CD14-positive monocyte (primary cell): ENCODE measurements around the gene TMEM178B. TPM values are rescaled to one million over a fixed set of nuclear protein-coding genes. Genes with fewer than 3 reads are reported as not detected.

Experiments used
- DNase-seq, 3 donors: peaks; one replicate each; pipeline ENCODE4 v3.0.0-alpha.2; 2011 to 2022
- H2AFZ ChIP-seq: 2 replicates; pipeline ENCODE4 v1.6.0; 2012; ENCODE audit warnings: mild to moderate bottlenecking, low read depth, low read length, inconsistent platforms; ENCODE audit not compliant: insufficient read depth, poor library complexity, severe bottlenecking
- H3K27ac ChIP-seq, 2 donors: 1 replicate in 1 of 2; 2 replicates in 1 of 2; pipeline ENCODE4 v1.5.1; 2012 to 2013; ENCODE audit warnings: low read length in 2 of 2, control low read depth in 1 of 2, inconsistent platforms in 1 of 2, low read depth in 1 of 2, mild to moderate bottlenecking in 1 of 2
- H3K27me3 ChIP-seq, 2 donors: one replicate each; pipeline versions ENCODE4 v1.6.0 to v1.6.1; 2011 to 2013; ENCODE audit warnings: low read length in 2 of 2; ENCODE audit not compliant: control insufficient read depth in 2 of 2, insufficient read depth in 2 of 2
- H3K36me3 ChIP-seq, 2 donors: replicated peaks in 1 of 2; 1 replicate in 1 of 2; 2 replicates in 1 of 2; pipeline versions ENCODE4 v1.5.1 to v1.6.1; 2012 to 2013; ENCODE audit warnings: low read length in 2 of 2, control low read depth in 1 of 2, inconsistent platforms in 1 of 2, mild to moderate bottlenecking in 1 of 2; ENCODE audit not compliant: insufficient read depth in 2 of 2, control insufficient read depth in 1 of 2
- H3K4me1 ChIP-seq, 2 donors: 1 replicate in 1 of 2; 2 replicates in 1 of 2; pipeline versions ENCODE4 v1.5.1 to v1.6.1; 2012 to 2013; ENCODE audit warnings: low read length in 2 of 2, control low read depth in 1 of 2, inconsistent platforms in 1 of 2, mild to moderate bottlenecking in 1 of 2, moderate library complexity in 1 of 2; ENCODE audit not compliant: insufficient read depth in 2 of 2, control insufficient read depth in 1 of 2
- H3K4me2 ChIP-seq: replicated peaks from 2 replicates; pipeline ENCODE3; 2012; ENCODE audit warnings: low read length, moderate library complexity, mild to moderate bottlenecking; ENCODE audit not compliant: poor library complexity, severe bottlenecking; ENCODE audit errors: extremely low read depth
- H3K4me3 ChIP-seq, 3 experiments: fragments of 200-600 bp in 1 of 3; sonication (generic) in 1 of 3; replicated peaks in 1 of 3; 1 replicate in 2 of 3; 2 replicates in 1 of 3; pipeline ENCODE4 v1.5.1; 2011 to 2013; ENCODE audit warnings: low read length in 3 of 3, mild to moderate bottlenecking in 3 of 3, control low read depth in 2 of 3, low read depth in 2 of 3, inconsistent platforms in 1 of 3, moderate library complexity in 1 of 3
- H3K79me2 ChIP-seq: 2 replicates; pipeline ENCODE4 v1.6.0; 2012; ENCODE audit warnings: mild to moderate bottlenecking, control low read depth, inconsistent platforms, low read length, moderate library complexity; ENCODE audit not compliant: insufficient read depth
- H3K9ac ChIP-seq: 2 replicates; pipeline ENCODE4 v1.6.0; 2017; ENCODE audit warnings: low read length, mild to moderate bottlenecking; ENCODE audit not compliant: insufficient read depth, poor library complexity, severe bottlenecking
- H3K9me3 ChIP-seq, 2 donors: replicated peaks in 1 of 2; 1 replicate in 1 of 2; 2 replicates in 1 of 2; pipeline versions ENCODE4 v1.5.1 to v1.6.1; 2012 to 2013; ENCODE audit warnings: low read length in 2 of 2, control low read depth in 1 of 2; ENCODE audit not compliant: control insufficient read depth in 1 of 2, insufficient read depth in 1 of 2
- H4K20me1 ChIP-seq: 2 replicates; pipeline ENCODE4 v1.6.0; 2012; ENCODE audit warnings: mild to moderate bottlenecking, low read length, control low read depth, moderate library complexity; ENCODE audit not compliant: insufficient read depth
- H3K27ac Mint-ChIP-seq, 7 donors: one replicate each; pipeline ENCODE4 v1.8.0; 2020; ENCODE audit warnings: mild to moderate bottlenecking in 7 of 7, mixed read lengths in 7 of 7, moderate library complexity in 6 of 7, inconsistent platforms in 2 of 7
- H3K27me3 Mint-ChIP-seq, 3 donors: one replicate each; pipeline ENCODE4 v1.8.0; 2021 to 2022; ENCODE audit warnings: low read depth in 3 of 3, mild to moderate bottlenecking in 3 of 3, mixed read lengths in 3 of 3, moderate library complexity in 3 of 3, inconsistent platforms in 1 of 3
- H3K36me3 Mint-ChIP-seq, 2 donors: one replicate each; pipeline ENCODE4 v1.8.0; 2020; ENCODE audit warnings: mixed read lengths in 2 of 2, inconsistent platforms in 1 of 2, mild to moderate bottlenecking in 1 of 2
- H3K4me1 Mint-ChIP-seq: one replicate; pipeline ENCODE4 v1.8.0; 2020; ENCODE audit warnings: mild to moderate bottlenecking, mixed read lengths
- H3K4me3 Mint-ChIP-seq, 2 donors: one replicate each; pipeline ENCODE4 v1.8.0; 2020; ENCODE audit warnings: mild to moderate bottlenecking in 2 of 2, mixed read lengths in 2 of 2, moderate library complexity in 1 of 2
- H3K9me3 Mint-ChIP-seq, 7 donors: one replicate each; pipeline ENCODE4 v1.8.0; 2020 to 2022; ENCODE audit warnings: mixed read lengths in 7 of 7, mild to moderate bottlenecking in 6 of 7, moderate library complexity in 6 of 7, inconsistent platforms in 2 of 7
- CTCF ChIP-seq: fragments of 200-600 bp; IDR thresholded peaks from one replicate; pipeline ENCODE4 v1.8.0; 2022; ENCODE audit warnings: antibody characterized with exemption, mild to moderate bottlenecking
- WGBS: methylation state at CpG from one replicate; pipeline ENCODE4 v1.1.5; 2013; ENCODE audit warnings: missing lambda C conversion rate; ENCODE audit not compliant: insufficient coverage; 5-methylcytosine and 5-hydroxymethylcytosine counted together
- intact Hi-C, 2 donors: fragments of 100-400 bp; cut with micrococcal nuclease; formaldehyde crosslinking; loops; one replicate each; pipeline versions ENCODE4 v1.15.0 to v1.15.1; 2023
- polyA plus RNA-seq, 3 donors: library from polyadenylated mRNA; depleted of rRNA in 1 of 3; unstranded in 2 of 3; stranded (reverse) in 1 of 3; fragments of 300-500 nt in 2 of 3; fragments of >200 nt in 1 of 3; fragmentation: Illumina TruSeq in 2 of 3; gene quantifications; 1 replicate in 2 of 3; 2 replicates in 1 of 3; pipeline ENCODE4 v1.2.3, GENCODE V29; 2012 to 2021

TMEM178B gene
- polyA plus RNA-seq, 3 donors = not detected

GRCh38 chr7:141359740-141360415 is 286.0 kb downstream of the TMEM178B start:
- no peaks in the 10 kb centered on the region for H3K4me1 Mint-ChIP-seq
- Histone ChIP-seq H3K79me2 (no peaks in the 10 kb centered on the region), H2AFZ (no peak overlapping the region), H3K9me3 (no peaks in the 10 kb centered on the region), H4K20me1 (no peaks in the 10 kb centered on the region), H3K4me1 (no peaks in the 10 kb centered on the region), H3K27me3 (no peaks in the 10 kb centered on the region), H3K9ac (no peak overlapping the region), H3K36me3 (no peaks in the 10 kb centered on the region), H3K4me3 (no peak overlapping the region), H3K27ac (no peak overlapping the region), H3K4me2 (no peak overlapping the region)
- no peak overlapping the region for H3K27ac Mint-ChIP-seq
- DNase-seq = no peak
- intact Hi-C loops = no loop called here
- no peak overlapping the region for H3K4me3 Mint-ChIP-seq
- peaks cover 0 to 4% (median 1%) of the 10 kb centered on the region in 7 donors for H3K9me3 Mint-ChIP-seq
- H3K27me3 Mint-ChIP-seq = peaks cover 0 to 2% (median 0%) of the 10 kb centered on the region in 3 donors
- WGBS = 60% methylated on average over 1 of the region's 5 CpGs
- H3K36me3 Mint-ChIP-seq = no peaks in the 10 kb centered on the region
- no peak for TF ChIP-seq CTCF

DNA sequence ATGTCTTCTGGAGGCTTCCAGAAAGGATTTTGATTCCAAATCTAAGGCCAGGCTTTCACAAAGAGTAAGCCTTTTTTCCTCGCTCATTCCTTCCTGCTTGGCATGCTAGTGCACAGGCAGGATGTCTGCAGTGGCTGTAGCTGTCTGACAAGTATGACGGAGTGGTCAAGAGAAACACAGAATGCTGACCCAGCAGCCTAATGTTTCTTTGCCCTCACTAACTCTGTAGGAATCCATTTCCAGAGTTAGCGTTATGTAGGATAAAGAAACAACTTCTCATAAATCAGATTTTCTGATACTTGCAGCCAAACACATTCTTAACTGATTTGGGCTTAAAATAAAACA is 286.5 kb downstream of the TMEM178B start:
- Mint-ChIP-seq H3K4me3 (no peak overlapping the region), H3K27ac (no peak overlapping the region), H3K4me1 (no peaks in the 10 kb centered on the region), H3K27me3 (peaks cover 0 to 2% (median 0%) of the 10 kb centered on the region in 3 donors), H3K36me3 (no peaks in the 10 kb centered on the region), H3K9me3 (peaks cover 0 to 5% (median 0%) of the 10 kb centered on the region in 7 donors)
- DNase-seq = no peak
- Histone ChIP-seq H3K36me3 (no peaks in the 10 kb centered on the region), H3K27me3 (no peaks in the 10 kb centered on the region), H2AFZ (no peak overlapping the region), H3K4me1 (no peaks in the 10 kb centered on the region), H3K4me2 (no peak overlapping the region), H3K27ac (no peak overlapping the region), H3K9me3 (no peaks in the 10 kb centered on the region), H4K20me1 (no peaks in the 10 kb centered on the region), H3K9ac (no peak overlapping the region), H3K4me3 (no peak overlapping the region), H3K79me2 (no peaks in the 10 kb centered on the region)
- 90% methylated on average over 1 of the region's 3 CpGs for WGBS
- no peak for TF ChIP-seq CTCF
- intact Hi-C loops = no loop called here
